Activated CD8-positive, alpha-beta memory T cell treated with anti-CD3 and anti-CD28 coated beads for 4 hours (primary cell): Measurements from ENCODE around the gene EXOSC1.
A peak's percentile ranks its signal among the peaks of the same experiment; 100 is the strongest.
"Not testable (repeated sequence)": the region's sequence is repeated elsewhere in the genome, so short reads cannot be mapped to it uniquely, and the experiment has no call there.

ENCODE experiments used
- DNase-seq, 2 donors: peaks; one replicate each; pipeline ENCODE4 v3.0.0-alpha.2; 2020; ENCODE audit warnings: low read depth in 2 of 2

EXOSC1 gene

DNA sequence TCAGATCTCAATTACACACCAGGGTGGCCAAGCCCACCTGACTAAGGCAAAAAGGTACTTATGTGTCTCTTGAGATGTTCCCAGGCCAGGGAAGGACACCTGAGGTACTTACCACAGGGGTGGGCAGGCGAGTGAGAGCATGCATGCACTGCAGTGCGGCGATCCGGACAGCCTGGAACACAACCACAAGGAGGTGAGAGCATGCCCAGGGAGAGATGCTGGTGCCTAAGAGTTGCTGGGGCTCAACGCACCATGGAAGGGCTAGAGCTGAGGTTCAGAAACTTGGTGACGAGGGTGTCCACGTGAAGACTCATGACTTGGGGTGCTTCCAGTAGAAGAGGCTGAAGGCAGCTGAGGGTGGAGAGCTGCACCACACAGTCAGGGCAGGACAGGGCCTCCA is 13.3 kb upstream of the EXOSC1 start:
- no peak for DNase-seq

- no peak for DNase-seq
Observed at GRCh38 chr10:97456686-97457065, 10.9 kb upstream of the EXOSC1 start.

- no peak for DNase-seq
Observed at GRCh38 chr10:97456034-97456685, 10.4 kb upstream of the EXOSC1 start.

- peak in 1 of 2 donors; percentile 8 for DNase-seq
Observed at GRCh38 chr10:97454330-97455036, 8.7 kb upstream of the EXOSC1 start.

DNA sequence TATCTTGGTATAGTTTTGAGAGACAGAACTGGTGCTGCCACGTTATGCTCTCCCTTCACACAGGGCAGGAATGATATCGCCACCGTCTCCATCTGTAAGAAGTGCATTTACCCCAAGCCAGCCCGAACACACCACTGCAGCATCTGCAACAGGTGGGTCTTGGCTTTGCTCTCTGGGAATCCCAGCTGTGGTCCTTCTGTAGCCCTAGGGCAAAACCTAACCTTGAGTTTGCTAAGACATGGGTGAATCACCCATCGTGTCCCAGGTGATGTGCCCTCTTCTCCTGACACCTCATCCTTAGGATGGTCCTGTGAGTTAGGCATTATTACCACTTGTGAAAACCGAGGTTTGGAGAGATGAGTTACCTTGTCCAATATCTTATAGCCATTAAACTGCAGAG is 6.5 kb upstream of the EXOSC1 start:
- DNase-seq, result no peak

DNA sequence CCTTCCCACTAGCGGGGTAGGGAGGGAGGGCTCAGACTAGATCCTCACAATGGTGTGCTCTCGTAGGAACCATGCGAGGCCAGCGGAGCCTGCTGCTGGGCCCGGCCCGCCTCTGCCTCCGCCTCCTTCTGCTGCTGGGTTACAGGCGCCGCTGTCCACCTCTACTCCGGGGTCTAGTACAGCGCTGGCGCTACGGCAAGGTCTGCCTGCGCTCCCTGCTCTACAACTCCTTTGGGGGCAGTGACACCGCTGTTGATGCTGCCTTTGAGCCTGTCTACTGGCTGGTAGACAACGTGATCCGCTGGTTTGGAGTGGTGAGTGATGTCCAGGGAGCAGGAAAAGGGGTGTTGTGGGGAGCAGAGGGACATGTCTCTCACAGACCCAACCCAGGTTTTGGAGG is 5.8 kb upstream of the EXOSC1 start:
- DNase-seq, result no peak

- no peak for DNase-seq
Observed at GRCh38 chr10:97450828-97451227, 5.0 kb upstream of the EXOSC1 start.

DNA sequence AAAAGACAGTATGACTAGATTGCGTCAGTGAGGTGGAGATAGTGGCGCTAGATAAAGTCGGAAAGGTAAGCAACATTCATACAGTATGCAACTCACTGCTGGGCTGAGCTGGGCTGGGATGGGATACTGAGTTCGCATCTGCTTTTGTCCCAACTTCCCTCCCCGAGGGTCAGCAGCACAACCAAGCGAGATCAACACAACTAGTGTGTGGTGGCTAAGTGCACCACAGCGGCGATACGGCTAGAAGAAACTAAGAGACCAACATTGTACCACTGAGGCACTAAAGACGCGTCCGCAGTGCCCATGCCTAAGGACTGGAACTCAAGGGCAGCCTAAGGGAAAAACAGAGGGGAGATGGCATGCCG is 467 bp downstream of the EXOSC1 start:
- no peak for DNase-seq

DNA sequence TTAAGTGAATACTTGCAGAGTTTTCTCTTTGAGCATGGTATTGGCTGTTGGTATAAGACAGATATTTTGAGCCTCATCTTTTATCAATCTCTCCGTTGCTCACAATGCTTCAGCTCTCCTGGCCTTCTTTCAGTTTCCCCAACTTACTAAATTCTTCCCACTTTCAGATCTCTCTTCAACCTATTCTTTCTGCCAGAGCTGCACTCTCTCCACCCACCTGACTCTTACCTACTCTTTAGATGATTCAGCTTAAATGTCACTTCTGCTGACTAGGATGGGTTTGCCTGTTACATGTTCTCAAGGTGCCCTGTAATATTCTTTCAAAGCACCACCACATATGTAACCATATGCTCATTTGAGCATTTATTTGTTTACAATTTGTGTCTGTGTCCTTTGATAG is 1.6 kb downstream of the EXOSC1 start:
- DNase-seq, result no peak

DNA sequence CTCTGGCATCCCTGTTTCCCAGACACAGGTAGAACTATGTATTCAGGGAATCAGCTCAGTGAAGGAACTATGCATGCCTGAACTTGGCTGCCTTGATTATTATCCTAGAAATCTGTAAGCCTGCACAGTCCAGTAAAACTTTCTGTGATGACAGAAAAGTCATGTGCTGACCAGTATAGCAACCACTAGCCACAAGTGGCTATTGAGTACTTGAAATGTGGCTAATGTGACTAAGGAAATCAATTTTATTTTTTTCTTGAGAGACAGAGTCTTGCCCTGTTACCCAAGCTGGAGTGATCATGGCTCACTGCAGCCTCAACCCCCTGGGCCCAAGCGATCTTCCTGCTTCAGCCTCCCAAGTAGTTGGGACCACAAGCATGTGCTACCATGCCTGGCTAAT is 3.5 kb downstream of the EXOSC1 start:
- no peak for DNase-seq

- DNase-seq, result no peak
Observed at GRCh38 chr10:97435211-97435610, 10.6 kb downstream of the EXOSC1 start.

DNA sequence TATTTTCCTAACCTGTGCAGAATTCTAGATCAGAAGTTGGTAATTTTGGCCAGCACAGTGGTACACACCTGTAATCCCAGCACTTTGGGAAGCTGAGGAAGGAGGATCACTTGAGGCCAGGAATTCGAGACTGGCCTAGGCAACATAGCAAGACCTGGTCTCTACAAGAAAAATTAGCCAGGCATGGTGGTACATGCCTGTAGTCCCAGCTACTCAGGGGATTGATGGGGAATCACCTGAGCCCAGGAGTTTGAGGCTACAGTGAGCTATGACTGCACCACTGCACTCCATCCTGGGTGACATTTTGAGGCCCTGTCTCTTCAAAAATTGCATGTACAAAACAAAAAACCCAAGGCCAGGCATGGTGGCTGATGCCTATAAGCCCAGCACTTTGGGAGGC is 11.2 kb downstream of the EXOSC1 start:
- DNase-seq, result no peak

DNA sequence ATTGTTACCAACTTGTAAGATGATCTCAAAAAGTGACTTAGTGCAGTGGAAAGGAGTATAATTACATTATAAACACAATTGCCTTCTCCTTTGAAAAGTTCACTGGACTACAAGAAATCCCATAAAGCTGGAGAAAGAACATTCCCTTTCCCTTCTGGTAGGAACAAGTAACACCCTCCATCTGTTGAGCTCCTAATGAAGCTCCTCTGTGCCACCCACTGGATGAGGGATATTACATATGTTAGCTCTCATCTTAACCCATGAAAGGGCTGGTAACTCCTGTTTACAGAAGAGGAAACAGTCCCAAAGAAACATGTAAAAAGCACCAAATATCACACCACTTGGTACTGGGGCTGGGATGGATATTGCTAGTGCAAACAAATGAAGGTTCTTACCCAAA is 11.8 kb downstream of the EXOSC1 start:
- DNase-seq, result no peak

- no peak for DNase-seq
Observed at GRCh38 chr10:97428572-97428981, 17.2 kb downstream of the EXOSC1 start.

- no peak for DNase-seq
Observed at GRCh38 chr10:97427571-97428179, 18.1 kb downstream of the EXOSC1 start.

DNA sequence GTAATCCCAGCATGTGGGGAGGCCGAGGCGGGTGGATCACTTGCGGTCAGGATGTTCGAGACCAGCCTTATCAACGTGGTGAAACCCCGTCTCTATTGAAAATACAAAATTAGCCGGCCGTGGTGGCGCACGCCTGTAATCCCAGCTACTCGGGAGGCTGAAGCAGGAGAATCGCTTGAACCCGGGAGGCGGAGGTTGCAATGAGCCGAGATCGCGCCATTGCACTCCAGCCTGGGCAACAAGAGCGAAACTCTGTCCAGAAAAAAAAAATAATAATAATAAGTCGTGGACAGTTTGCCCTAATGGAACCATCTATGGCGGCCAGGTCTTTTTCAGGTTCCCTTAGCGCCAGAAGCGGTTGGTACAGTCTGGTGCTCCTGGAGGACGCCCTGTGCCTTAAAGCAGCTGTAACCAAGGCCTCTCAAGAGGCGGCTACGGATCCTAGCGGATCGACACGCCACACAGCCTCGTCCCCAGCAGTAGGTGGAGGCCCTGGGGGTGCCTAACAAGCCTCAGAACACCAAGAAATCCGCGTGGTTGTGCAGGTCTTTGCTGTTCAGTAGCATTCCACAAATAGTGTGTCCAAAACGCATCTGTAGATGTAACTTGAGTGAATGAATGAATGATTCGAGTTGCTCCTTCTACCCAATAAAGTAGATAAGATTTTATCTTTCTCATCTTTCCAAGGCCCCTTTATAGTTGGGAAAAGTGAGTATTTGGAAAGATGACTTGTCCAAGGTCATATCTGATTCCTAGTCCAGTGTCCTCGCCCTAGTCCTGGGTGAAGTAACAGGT is 18.8 kb downstream of the EXOSC1 start:
- no peak for DNase-seq

- DNase-seq, result peak; percentile 90 to 91
Observed at GRCh38 chr10:97425964-97426775, 19.6 kb downstream of the EXOSC1 start, which contains the start of gene PGAM1. PGAM1 (plus strand) TSS chr10:97426191; CDS start chr10:97426308, 117 bp downstream.

GRCh38 chr10:97423757-97424098 is 22.1 kb downstream of the EXOSC1 start:
- DNase-seq, result not testable (repeated sequence)

DNA sequence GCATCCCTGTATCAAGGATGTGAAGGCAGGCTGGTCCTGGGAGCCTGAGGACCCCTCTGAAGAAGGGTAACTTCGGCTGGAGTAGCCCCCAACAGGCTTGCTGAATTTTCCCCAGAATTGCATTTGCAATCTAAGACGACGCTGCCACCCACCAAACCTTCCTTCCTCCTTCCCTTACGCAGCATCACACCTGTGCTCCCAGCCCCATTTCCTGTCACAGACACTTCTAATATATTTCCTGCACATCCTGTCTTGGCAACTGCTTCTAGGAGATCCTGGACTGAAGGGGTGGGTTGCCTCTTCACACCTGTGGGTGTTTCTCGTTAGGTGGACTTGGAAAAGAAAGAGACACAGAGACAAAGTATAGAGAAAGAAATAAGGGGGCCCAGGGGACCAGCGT is 29.2 kb downstream of the EXOSC1 start:
- no peak for DNase-seq

GRCh38 chr10:97412891-97413304 is 32.9 kb downstream of the EXOSC1 start:
- no peak for DNase-seq

- DNase-seq, result no peak
Observed at GRCh38 chr10:97411406-97411805, 34.4 kb downstream of the EXOSC1 start.
